ENCODE results near the gene MAN1C1. TPM values are rescaled to one million over a fixed set of nuclear protein-coding genes. Genes with fewer than 3 reads are reported as not detected.

The MAN1C1 gene
- total and polyA plus RNA-seq, 4 donors: 4.6 to 14.7 (median 13.1) TPM

DNA sequence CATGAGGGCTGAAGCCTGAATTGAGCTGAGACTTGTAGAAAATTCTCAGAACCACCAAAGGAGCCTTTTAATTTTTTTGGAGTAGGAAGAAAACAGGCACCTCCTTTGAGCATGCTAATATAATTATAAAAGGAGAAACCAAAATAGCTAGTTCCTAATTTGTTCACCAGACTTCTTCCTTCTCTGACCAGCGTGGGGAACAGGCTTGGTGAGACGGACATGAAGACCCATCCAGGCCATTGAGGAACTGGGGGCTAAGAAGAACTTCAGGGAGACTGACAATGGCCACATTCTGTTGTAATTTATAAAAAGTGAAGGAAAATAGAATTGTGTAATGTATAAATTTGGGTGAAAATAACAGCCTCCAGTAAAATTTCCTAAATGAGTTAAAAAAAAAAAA, 62.6 kb downstream of the MAN1C1 start:
- TF ChIP-seq CTCF (IDR thresholded peaks at IDR 0.05; ENCODE audit: control extremely low read depth, extremely low read depth): no peak
- H3K4me3 ChIP-seq: no peak overlapping the region
- no peak overlapping the region for H3K27ac ChIP-seq (ENCODE audit: low read depth in 1 of 2, low read length in 1 of 2)
- H3K36me3 ChIP-seq (ENCODE audit: control insufficient read depth in 4 of 4, insufficient read depth in 4 of 4, low read length in 4 of 4): no peaks in the 10 kb centered on the region
- no peak overlapping the region for H3K9ac ChIP-seq (ENCODE audit: insufficient read depth in 1 of 2, low read length in 2 of 2)
- H3K9me3 ChIP-seq (ENCODE audit: control insufficient read depth in 4 of 4, insufficient read depth in 3 of 4, low read length in 3 of 4): no peaks in the 10 kb centered on the region
- H3K4me1 ChIP-seq (ENCODE audit: control insufficient read depth in 5 of 5, insufficient read depth in 5 of 5, low read length in 5 of 5): peaks cover 0 to 13% (median 12%) of the 10 kb centered on the region in 5 donors
- ATAC-seq (ENCODE audit: insufficient read depth, low FRiP score) (no peak), DNase-seq (no peak)
- H3K27me3 ChIP-seq (ENCODE audit: control insufficient read depth in 3 of 3, insufficient read depth in 3 of 3, low read length in 2 of 3): no peaks in the 10 kb centered on the region
- 29 to 66% methylated on average over 2 of the region's 2 CpGs for WGBS, 2 donors

DNA sequence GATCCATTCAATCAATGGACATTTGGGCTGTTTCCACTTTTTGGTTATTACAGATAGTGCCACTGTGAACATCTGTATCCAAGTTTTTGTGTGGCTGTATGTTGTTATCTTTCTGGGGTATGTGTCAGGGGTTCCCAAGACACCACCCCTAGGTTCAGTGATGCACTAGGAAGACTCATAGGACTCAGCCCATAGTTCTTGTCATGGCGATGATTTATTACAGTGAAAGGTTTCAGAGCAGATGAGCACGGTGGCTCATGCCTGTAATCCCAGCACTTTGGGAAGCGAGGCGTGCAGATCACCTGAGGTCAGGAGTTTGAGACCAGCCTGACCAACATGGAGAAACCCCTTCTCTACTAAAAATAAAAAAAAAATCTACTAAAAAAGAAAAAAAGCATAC, 64.1 kb downstream of the MAN1C1 start:
- no peak for ATAC-seq (ENCODE audit: insufficient read depth, low FRiP score)
- H3K36me3 ChIP-seq (ENCODE audit: control insufficient read depth in 4 of 4, insufficient read depth in 4 of 4, low read length in 4 of 4): no peaks in the 10 kb centered on the region

DNA sequence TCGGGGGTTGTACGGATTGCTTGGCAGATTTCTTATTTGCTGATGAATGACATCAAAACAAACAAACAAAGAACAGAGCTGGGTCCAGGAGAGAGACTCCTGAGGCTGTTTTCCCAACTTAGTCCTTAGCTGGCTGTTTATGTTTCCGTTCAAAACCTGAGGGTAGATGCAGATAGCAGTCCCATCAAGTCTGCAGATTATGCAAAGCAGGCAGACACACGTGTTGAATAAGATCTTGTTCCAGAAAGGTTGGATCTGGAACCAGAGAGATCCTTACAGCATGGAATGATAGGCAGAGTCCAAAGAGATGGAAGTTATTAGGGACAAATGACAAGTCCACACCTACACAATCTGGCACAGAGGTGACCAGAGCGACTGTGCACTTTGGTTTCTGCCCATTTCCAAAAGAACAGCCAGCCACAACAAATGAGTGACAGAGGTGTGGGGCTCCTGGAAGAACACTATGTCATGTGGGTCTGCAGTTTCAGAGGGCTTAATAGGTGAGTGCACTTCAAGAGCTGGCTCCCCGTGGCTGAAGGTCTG, 65.5 kb downstream of the MAN1C1 start:
- no peak overlapping the region for H3K9ac ChIP-seq (ENCODE audit: insufficient read depth in 1 of 2, low read length in 2 of 2)
- WGBS, 2 donors: 81 to 84% methylated on average over 6 of the region's 6 CpGs
- no peak for ATAC-seq (ENCODE audit: insufficient read depth, low FRiP score)
- no peaks in the 10 kb centered on the region for H3K9me3 ChIP-seq (ENCODE audit: control insufficient read depth in 4 of 4, insufficient read depth in 3 of 4, low read length in 3 of 4)
- TF ChIP-seq CTCF (IDR thresholded peaks at IDR 0.05; ENCODE audit: control extremely low read depth, extremely low read depth): no peak
- H3K4me3 ChIP-seq: no peak overlapping the region
- no peaks in the 10 kb centered on the region for H3K36me3 ChIP-seq (ENCODE audit: control insufficient read depth in 4 of 4, insufficient read depth in 4 of 4, low read length in 4 of 4)
- H3K27ac ChIP-seq (ENCODE audit: low read depth in 1 of 2, low read length in 1 of 2): no peak overlapping the region
- no peaks in the 10 kb centered on the region for H3K27me3 ChIP-seq (ENCODE audit: control insufficient read depth in 3 of 3, insufficient read depth in 3 of 3, low read length in 2 of 3)
- peaks cover 0 to 17% (median 8%) of the 10 kb centered on the region in 5 donors for H3K4me1 ChIP-seq (ENCODE audit: control insufficient read depth in 5 of 5, insufficient read depth in 5 of 5, low read length in 5 of 5)
- DNase-seq: no peak

More for the DNA sequence above, 64.1 kb downstream of the MAN1C1 start:
- no peak overlapping the region for H3K4me3 ChIP-seq
- no peak for DNase-seq
- no peak overlapping the region for H3K9ac ChIP-seq (ENCODE audit: insufficient read depth in 1 of 2, low read length in 2 of 2)
- H3K27me3 ChIP-seq (ENCODE audit: control insufficient read depth in 3 of 3, insufficient read depth in 3 of 3, low read length in 2 of 3): no peaks in the 10 kb centered on the region
- no peak for TF ChIP-seq CTCF (IDR thresholded peaks at IDR 0.05; ENCODE audit: control extremely low read depth, extremely low read depth)
- no peaks in the 10 kb centered on the region for H3K9me3 ChIP-seq (ENCODE audit: control insufficient read depth in 4 of 4, insufficient read depth in 3 of 4, low read length in 3 of 4)
- H3K4me1 ChIP-seq (ENCODE audit: control insufficient read depth in 5 of 5, insufficient read depth in 5 of 5, low read length in 5 of 5): peaks cover 0 to 17% (median 12%) of the 10 kb centered on the region in 5 donors
- WGBS, 2 donors: 94 to 98% methylated on average over 4 of the region's 4 CpGs
- no peak overlapping the region for H3K27ac ChIP-seq (ENCODE audit: low read depth in 1 of 2, low read length in 1 of 2)

GRCh38 chr1:25683177-25683576, 66.6 kb downstream of the MAN1C1 start:
- H3K36me3 ChIP-seq (ENCODE audit: control insufficient read depth in 4 of 4, insufficient read depth in 4 of 4, low read length in 4 of 4): no peaks in the 10 kb centered on the region
- H3K27ac ChIP-seq (ENCODE audit: low read depth in 1 of 2, low read length in 1 of 2): no peak overlapping the region
- WGBS, 2 donors: 81 to 85% methylated on average over 4 of the region's 4 CpGs
- H3K4me3 ChIP-seq: no peak overlapping the region
- DNase-seq (no peak), ATAC-seq (ENCODE audit: insufficient read depth, low FRiP score) (no peak)
- no peaks in the 10 kb centered on the region for H3K27me3 ChIP-seq (ENCODE audit: control insufficient read depth in 3 of 3, insufficient read depth in 3 of 3, low read length in 2 of 3)
- H3K4me1 ChIP-seq (ENCODE audit: control insufficient read depth in 5 of 5, insufficient read depth in 5 of 5, low read length in 5 of 5): peaks cover 0 to 27% (median 13%) of the 10 kb centered on the region in 5 donors
- TF ChIP-seq CTCF (IDR thresholded peaks at IDR 0.05; ENCODE audit: control extremely low read depth, extremely low read depth): no peak
- H3K9ac ChIP-seq (ENCODE audit: insufficient read depth in 1 of 2, low read length in 2 of 2): no peak overlapping the region
- H3K9me3 ChIP-seq (ENCODE audit: control insufficient read depth in 4 of 4, insufficient read depth in 3 of 4, low read length in 3 of 4): no peaks in the 10 kb centered on the region
